Esophagus squamous epithelium (tissue), 5 donors: Measurements from ENCODE around the gene SVIL. TPM values are rescaled to one million over a fixed set of nuclear protein-coding genes. Genes with fewer than 3 reads are reported as not detected.
A peak's percentile ranks its signal among the peaks of the same experiment; 100 is the strongest.

Source experiments
- DNase-seq: peaks from one replicate; lab custom pipeline; 2025; lab: John Stamatoyannopoulos, UW
- H3K27ac ChIP-seq, 4 donors: fragments of 200-600 bp; sonication (generic); one replicate each; pipeline ENCODE4 v1.5.1; 2016 to 2019; ENCODE audit warnings: mild to moderate bottlenecking in 1 of 4
- H3K27me3 ChIP-seq, 4 donors: fragments of 200-600 bp; sonication (generic); 1 replicate in 3 of 4; 2 replicates in 1 of 4; pipeline versions ENCODE4 v1.5.1 to v1.6.0; 2017 to 2021; ENCODE audit warnings: antibody characterized with exemption in 1 of 4
- H3K36me3 ChIP-seq, 3 donors: fragments of 200-600 bp; sonication (generic); one replicate each; pipeline ENCODE4 v1.5.1; 2016 to 2019
- H3K4me1 ChIP-seq, 3 donors: fragments of 200-600 bp; sonication (generic); one replicate each; pipeline ENCODE4 v1.5.1; 2017 to 2019
- H3K4me3 ChIP-seq, 4 donors: fragments of 200-600 bp; sonication (generic); 1 replicate in 3 of 4; 2 replicates in 1 of 4; pipeline ENCODE4 v1.5.1; 2016 to 2019; ENCODE audit warnings: mild to moderate bottlenecking in 2 of 4, moderate library complexity in 1 of 4
- H3K9me3 ChIP-seq, 3 donors: fragments of 200-600 bp; sonication (generic); one replicate each; pipeline ENCODE4 v1.5.1; 2016 to 2019
- CTCF ChIP-seq, 6 experiments: fragments of 450-650 bp in 4 of 6; fragments of 200-600 bp in 2 of 6; sonication (generic) in 2 of 6; IDR thresholded peaks; one replicate each; pipeline ENCODE4 v1.5.1; 2016 to 2019; ENCODE audit warnings: antibody characterized with exemption in 6 of 6, mild to moderate bottlenecking in 4 of 6, moderate library complexity in 4 of 6
- POLR2A ChIP-seq, 4 donors: fragments of 450-650 bp; IDR thresholded peaks; one replicate each; pipeline ENCODE4 v1.6.1; 2017; ENCODE audit warnings: antibody characterized with exemption in 4 of 4, mild to moderate bottlenecking in 4 of 4, moderate library complexity in 3 of 4
- WGBS, 2 donors: methylation state at CpG; one replicate each; pipeline ENCODE4 v1.1.5; 2018; 5-methylcytosine and 5-hydroxymethylcytosine counted together
- intact Hi-C: fragments of 100-400 bp; cut with DNase I; formaldehyde crosslinking; loops from one replicate; pipeline ENCODE4 v1.15.0; 2022
- total RNA-seq, 4 donors: library from RNA; depleted of rRNA; stranded (reverse); fragments of >200 nt; gene quantifications; one replicate each; pipeline ENCODE4 v1.1.0, GENCODE V29; 2016
- donor health status: DM: yes; HTN: yes; CAD: no.

Gene SVIL
- total RNA-seq, 4 donors from 2014 or later, result 71.1 to 227 (median 147) TPM

DNA sequence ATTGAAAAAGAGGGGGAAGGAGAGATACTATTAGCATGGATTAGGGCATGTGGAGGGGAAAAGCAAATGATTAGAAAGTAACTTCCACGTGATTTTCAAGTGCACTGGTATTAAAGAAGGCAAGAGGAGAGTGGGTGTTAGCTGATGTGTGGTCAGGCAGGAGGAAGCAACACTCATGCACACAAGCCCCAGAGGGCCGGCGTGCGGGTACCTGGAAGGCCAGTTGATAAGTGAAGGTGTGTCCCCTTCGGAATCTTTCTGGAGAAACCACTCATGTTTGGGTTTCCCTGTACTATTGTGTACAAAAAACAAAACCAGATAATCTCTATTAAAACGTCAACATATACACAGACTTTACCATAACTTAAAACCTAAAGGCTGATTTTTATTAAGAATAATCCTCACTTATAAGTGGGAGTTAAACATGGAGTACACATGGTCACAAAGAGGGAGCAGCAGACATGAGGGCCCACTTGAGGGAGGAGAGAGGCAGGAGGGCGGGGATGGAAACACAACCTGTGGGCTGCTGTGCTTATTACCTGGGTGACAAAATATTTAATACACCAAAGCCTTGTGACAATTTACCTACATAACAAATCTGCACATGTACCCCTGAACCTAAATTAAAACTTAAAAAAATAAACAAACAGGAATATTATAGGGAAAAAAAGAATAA lies 98.9 kb downstream of the SVIL start:
- DNase-seq, result no peak
- Histone ChIP-seq H3K9me3 (no peaks in the 10 kb centered on the region), H3K27me3 (no peaks in the 10 kb centered on the region), H3K4me3 (peak overlapping the region in 1 of 4 donors; percentile 15), H3K4me1 (peaks cover 6 to 45% (median 13%) of the 10 kb centered on the region in 3 donors), H3K27ac (peak overlapping the region; percentile 19 to 74 (median 59)), H3K36me3 (peaks cover 0 to 87% (median 10%) of the 10 kb centered on the region in 3 donors)
- 70 to 72% methylated on average over 7 of the region's 7 CpGs for WGBS, 2 donors
- intact Hi-C loops, result no loop called here
- TF ChIP-seq CTCF (IDR thresholded peaks at IDR 0.05), result no peak
- no peak for TF ChIP-seq POLR2A (IDR thresholded peaks at IDR 0.05)

GRCh38 chr10:29535012-29535777 lies 99.6 kb downstream of the SVIL start:
- Histone ChIP-seq H3K27me3 (no peaks in the 10 kb centered on the region), H3K36me3 (peaks cover 3 to 87% (median 10%) of the 10 kb centered on the region in 3 donors), H3K4me1 (peaks cover 6 to 41% (median 9%) of the 10 kb centered on the region in 3 donors), H3K9me3 (no peaks in the 10 kb centered on the region), H3K27ac (peak overlapping the region; percentile 19 to 74 (median 59)), H3K4me3 (peak overlapping the region in 1 of 4 donors; percentile 15)
- intact Hi-C loops, result no loop called here
- no peak for DNase-seq
- 61 to 66% methylated on average over 11 of the region's 11 CpGs for WGBS, 2 donors
- TF ChIP-seq POLR2A (IDR thresholded peaks at IDR 0.05) (no peak), CTCF (IDR thresholded peaks at IDR 0.05) (peak in 3 of 6 experiments; percentile 20 to 42 (median 25))

GRCh38 chr10:29534590-29534989 lies 100.2 kb downstream of the SVIL start:
- TF ChIP-seq POLR2A (IDR thresholded peaks at IDR 0.05) (no peak), CTCF (IDR thresholded peaks at IDR 0.05) (no peak)
- Histone ChIP-seq H3K36me3 (peaks cover 9 to 89% (median 10%) of the 10 kb centered on the region in 3 donors), H3K27ac (peak overlapping the region in 2 of 4 donors; percentile 62 to 74), H3K4me3 (no peak overlapping the region), H3K4me1 (peaks cover 6 to 35% (median 7%) of the 10 kb centered on the region in 3 donors), H3K27me3 (no peaks in the 10 kb centered on the region), H3K9me3 (no peaks in the 10 kb centered on the region)
- intact Hi-C loops, result no loop called here
- DNase-seq, result no peak
- WGBS, 2 donors, result 57 to 62% methylated on average over 2 of the region's 2 CpGs

- peaks cover 6 to 27% (median 7%) of the 10 kb centered on the region in 3 donors for H3K4me1 ChIP-seq
- 64 to 71% methylated on average over 7 of the region's 7 CpGs for WGBS, 2 donors
- TF ChIP-seq POLR2A (IDR thresholded peaks at IDR 0.05), result no peak
- no peak for TF ChIP-seq CTCF (IDR thresholded peaks at IDR 0.05)
- intact Hi-C loops, result no loop called here
- no peak for DNase-seq
- no peak overlapping the region for H3K4me3 ChIP-seq
- H3K36me3 ChIP-seq, result peaks cover 12 to 89% (median 15%) of the 10 kb centered on the region in 3 donors
- no peaks in the 10 kb centered on the region for H3K27me3 ChIP-seq
- H3K27ac ChIP-seq, result peak overlapping the region in 2 of 4 donors; percentile 62 to 74
- H3K9me3 ChIP-seq, result no peaks in the 10 kb centered on the region
Measured at GRCh38 chr10:29533696-29534285, 101.0 kb downstream of the SVIL start.
